K562 (cell line): Measurements from ENCODE around the gene HRC. TPM values are rescaled to one million over a fixed set of nuclear protein-coding genes. Genes with fewer than 3 reads are reported as not detected.
A peak's percentile ranks its signal among the peaks of the same experiment; 100 is the strongest.

Source experiments
- COPS2 ChIP-seq: fragments of 450-650 bp; conservative IDR thresholded peaks from 2 replicates; pipeline ENCODE4 v1.6.1; 2016; ENCODE audit warnings: mild to moderate bottlenecking, moderate library complexity
- E2F3 ChIP-seq: fragments of 250-450 bp; sonication (Bioruptor Pico); IDR thresholded peaks from 2 replicates; pipeline ENCODE4 v1.4.0; 2020; ENCODE audit warnings: mild to moderate bottlenecking
- FUS ChIP-seq: fragments of 200-400 bp; formaldehyde crosslinking; optimal IDR thresholded peaks from 2 replicates; pipeline ENCODE3; 2017; ENCODE audit warnings: low read depth, low read length
- HNRNPLL ChIP-seq: fragments of 200-400 bp; formaldehyde crosslinking; IDR thresholded peaks from 2 replicates; pipeline ENCODE4 v1.6.1; 2017; ENCODE audit warnings: low read length, low read depth, mild to moderate bottlenecking; ENCODE audit not compliant: poor library complexity, severe bottlenecking
- NCOA1 ChIP-seq: fragments of 450-650 bp; IDR thresholded peaks from 2 replicates; pipeline ENCODE4 v1.6.1; 2016; ENCODE audit warnings: low read depth
- TEAD1 ChIP-seq, 2 experiments: fragments of 450-650 bp in 1 of 2; sonication (generic) in 1 of 2; formaldehyde crosslinking; IDR thresholded peaks; 2 replicates each; pipeline versions ENCODE4 v1.4.0 to v1.8.0; 2020 to 2022; ENCODE audit warnings: mild to moderate bottlenecking in 2 of 2, missing genetic modification reagents in 1 of 2
- TEAD4 ChIP-seq, 2 experiments: sonication (generic) in 1 of 2; formaldehyde crosslinking in 1 of 2; IDR thresholded peaks; 2 replicates each; pipeline versions ENCODE4 v1.6.1 to v1.8.0; 2012 to 2022; ENCODE audit warnings: borderline replicate concordance in 1 of 2, inconsistent platforms in 1 of 2, low read length in 1 of 2, mild to moderate bottlenecking in 1 of 2, missing genetic modification reagents in 1 of 2
- TOE1 ChIP-seq, 2 experiments: fragments of 450-650 bp in 1 of 2; sonication (generic) in 1 of 2; formaldehyde crosslinking in 1 of 2; IDR thresholded peaks; 2 replicates each; pipeline versions ENCODE4 v1.7.1 to v1.8.0; 2016 to 2022; ENCODE audit warnings: borderline replicate concordance in 2 of 2, mild to moderate bottlenecking in 2 of 2, antibody characterized with exemption in 1 of 2, inconsistent platforms in 1 of 2, low read depth in 1 of 2, missing genetic modification reagents in 1 of 2, moderate library complexity in 1 of 2
- YY1 ChIP-seq, 3 experiments: IDR thresholded peaks; 2 replicates each; pipeline ENCODE4 v1.6.1; 2011; ENCODE audit warnings: low read length in 2 of 3, mild to moderate bottlenecking in 2 of 3, moderate library complexity in 2 of 3, borderline replicate concordance in 1 of 3, control low read depth in 1 of 3, low read depth in 1 of 3; ENCODE audit not compliant: insufficient read depth in 3 of 3, insufficient replicate concordance in 2 of 3, control insufficient read depth in 1 of 3, insufficient read length in 1 of 3; ENCODE audit errors: extremely low read depth in 1 of 3
- ZKSCAN8 ChIP-seq: fragments of 200-800 bp; sonication (Bioruptor generic); IDR thresholded peaks from 2 replicates; pipeline ENCODE4 v1.6.1; 2016; ENCODE audit warnings: missing genetic modification characterization, missing compliant biosample characterization
- ZNF239 ChIP-seq: fragments of 250-450 bp; sonication (Bioruptor Pico); IDR thresholded peaks from 2 replicates; pipeline ENCODE4 v1.4.0; 2020; ENCODE audit warnings: mild to moderate bottlenecking
- ZNF263 ChIP-seq: sonication (generic); formaldehyde crosslinking; IDR thresholded peaks from 2 replicates; pipeline ENCODE4 v1.8.0; 2022; ENCODE audit warnings: mild to moderate bottlenecking, missing genetic modification reagents, borderline replicate concordance
- ZNF3 ChIP-seq: fragments of 250-450 bp; sonication (Bioruptor Pico); IDR thresholded peaks from 2 replicates; pipeline ENCODE4 v1.5.0; 2021; ENCODE audit warnings: mild to moderate bottlenecking, moderate library complexity
- ZNF57 ChIP-seq: fragments of 450-650 bp; formaldehyde crosslinking; IDR thresholded peaks from 2 replicates; pipeline ENCODE4 v1.4.0; 2020; ENCODE audit warnings: mild to moderate bottlenecking, moderate library complexity
- ZNF699 ChIP-seq: fragments of 250-450 bp; sonication (Bioruptor Pico); IDR thresholded peaks from 2 replicates; pipeline ENCODE4 v1.8.0; 2021; ENCODE audit warnings: mild to moderate bottlenecking, moderate library complexity; ENCODE audit not compliant: insufficient replicate concordance
- polyA plus RNA-seq, 8 experiments: library from polyadenylated mRNA; depleted of rRNA in 4 of 8; stranded (reverse) in 5 of 8; unstranded in 3 of 8; fragments of >200 nt; fragmentation: Nextera tagmentation in 2 of 8; fragmentation: Illumina TruSeq in 1 of 8; extraction: Ambion mirVana in 2 of 8; extraction: Trizol in 1 of 8; gene quantifications; 2 replicates each; pipeline versions ENCODE4 v1.2.1 to v1.2.3, GENCODE V29; 2011 to 2014; ENCODE audit warnings: inconsistent platforms in 1 of 8, missing spikeins in 1 of 8
- total RNA-seq, 7 experiments: library from RNA; depleted of rRNA in 6 of 7; stranded (reverse); fragments of >200 nt in 6 of 7; fragmentation: Illumina TruSeq in 2 of 7; extraction: Trizol in 2 of 7; gene quantifications; 2 replicates each; pipeline versions ENCODE4 v1.2.1 to v1.2.3, GENCODE V29; 2011 to 2021; ENCODE audit warnings: low replicate concordance in 1 of 7
- TF ChIP-seq, protein P1 (sequence below): fragments of 450-650 bp; IDR thresholded peaks from 2 replicates; pipeline ENCODE4 v1.6.1; 2016; ENCODE audit warnings: missing biosample characterization, missing genetic modification characterization
- TF ChIP-seq, protein P2 (sequence below): fragments of 450-650 bp; formaldehyde crosslinking; IDR thresholded peaks from 2 replicates; pipeline ENCODE4 v1.4.0; 2020; ENCODE audit warnings: mild to moderate bottlenecking, mixed read lengths
- TF ChIP-seq, protein P3 (sequence below): fragments of 450-650 bp; IDR thresholded peaks from 2 replicates; pipeline ENCODE4 v1.6.1; 2016
- TF ChIP-seq, protein P4 (sequence below): sonication (generic); formaldehyde crosslinking; IDR thresholded peaks from 2 replicates; pipeline ENCODE4 v1.8.0; 2022; ENCODE audit warnings: missing genetic modification reagents, mild to moderate bottlenecking, borderline replicate concordance

HRC gene
- total and polyA plus RNA-seq, 9 of the 15 experiments (the other 6 are each of a cell fraction or from before 2014, with no cell fraction given) = 0.66 to 18.7 (median 13.1) TPM

DNA sequence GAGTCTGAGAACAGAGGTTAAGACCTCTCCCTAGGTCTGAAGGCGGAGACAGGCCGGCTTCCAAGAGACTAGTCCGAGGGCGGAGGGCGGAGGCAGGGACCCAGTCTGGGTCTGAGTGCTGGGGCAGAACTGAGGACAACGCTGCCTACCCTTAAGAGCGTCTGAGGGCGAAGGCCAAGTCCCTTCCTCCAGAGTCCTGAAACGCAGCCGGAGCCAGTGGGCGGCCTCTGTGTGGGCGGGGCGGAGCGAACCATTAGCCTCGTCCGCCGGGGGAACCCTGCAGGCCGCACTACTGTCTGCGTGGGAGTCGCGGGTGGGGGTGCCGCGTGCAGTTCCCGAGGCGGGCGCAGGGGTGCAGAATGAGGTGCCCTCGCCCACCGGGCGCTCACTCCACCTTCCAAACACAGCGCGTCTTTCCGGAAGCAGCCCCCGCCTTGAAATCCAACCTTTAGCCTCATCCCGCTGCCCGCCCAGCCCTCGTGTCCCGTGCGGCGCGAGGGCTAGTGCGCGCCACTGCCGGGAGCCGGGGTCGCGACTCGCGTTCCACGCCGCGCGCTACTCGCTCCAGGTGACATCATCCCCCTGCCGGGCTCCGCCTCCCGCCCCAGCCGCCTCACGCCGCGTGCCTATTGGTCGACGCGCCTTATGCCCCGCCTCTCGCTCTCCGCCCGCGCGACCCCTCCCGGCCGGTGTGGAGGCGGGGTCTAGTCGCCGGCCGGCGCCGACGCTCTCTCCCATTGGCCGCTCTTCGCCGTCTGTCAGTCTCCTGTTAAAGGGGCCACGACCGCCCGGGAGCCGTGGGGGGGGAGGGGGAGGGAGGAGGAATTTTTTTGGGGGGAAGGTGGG, 36.4 kb downstream of the HRC start, which contains the start of gene C19orf73 (continued):
- TF ChIP-seq, protein P1, sequence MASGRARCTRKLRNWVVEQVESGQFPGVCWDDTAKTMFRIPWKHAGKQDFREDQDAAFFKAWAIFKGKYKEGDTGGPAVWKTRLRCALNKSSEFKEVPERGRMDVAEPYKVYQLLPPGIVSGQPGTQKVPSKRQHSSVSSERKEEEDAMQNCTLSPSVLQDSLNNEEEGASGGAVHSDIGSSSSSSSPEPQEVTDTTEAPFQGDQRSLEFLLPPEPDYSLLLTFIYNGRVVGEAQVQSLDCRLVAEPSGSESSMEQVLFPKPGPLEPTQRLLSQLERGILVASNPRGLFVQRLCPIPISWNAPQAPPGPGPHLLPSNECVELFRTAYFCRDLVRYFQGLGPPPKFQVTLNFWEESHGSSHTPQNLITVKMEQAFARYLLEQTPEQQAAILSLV (tag) = 0 out of 2 replicates have a peak, but pooled peaks have one; percentile 15
- TF ChIP-seq, protein P2, sequence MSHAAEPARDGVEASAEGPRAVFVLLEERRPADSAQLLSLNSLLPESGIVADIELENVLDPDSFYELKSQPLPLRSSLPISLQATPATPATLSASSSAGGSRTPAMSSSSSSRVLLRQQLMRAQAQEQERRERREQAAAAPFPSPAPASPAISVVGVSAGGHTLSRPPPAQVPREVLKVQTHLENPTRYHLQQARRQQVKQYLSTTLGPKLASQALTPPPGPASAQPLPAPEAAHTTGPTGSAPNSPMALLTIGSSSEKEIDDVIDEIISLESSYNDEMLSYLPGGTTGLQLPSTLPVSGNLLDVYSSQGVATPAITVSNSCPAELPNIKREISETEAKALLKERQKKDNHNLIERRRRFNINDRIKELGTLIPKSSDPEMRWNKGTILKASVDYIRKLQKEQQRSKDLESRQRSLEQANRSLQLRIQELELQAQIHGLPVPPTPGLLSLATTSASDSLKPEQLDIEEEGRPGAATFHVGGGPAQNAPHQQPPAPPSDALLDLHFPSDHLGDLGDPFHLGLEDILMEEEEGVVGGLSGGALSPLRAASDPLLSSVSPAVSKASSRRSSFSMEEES = no peak
- TF ChIP-seq, protein P3, sequence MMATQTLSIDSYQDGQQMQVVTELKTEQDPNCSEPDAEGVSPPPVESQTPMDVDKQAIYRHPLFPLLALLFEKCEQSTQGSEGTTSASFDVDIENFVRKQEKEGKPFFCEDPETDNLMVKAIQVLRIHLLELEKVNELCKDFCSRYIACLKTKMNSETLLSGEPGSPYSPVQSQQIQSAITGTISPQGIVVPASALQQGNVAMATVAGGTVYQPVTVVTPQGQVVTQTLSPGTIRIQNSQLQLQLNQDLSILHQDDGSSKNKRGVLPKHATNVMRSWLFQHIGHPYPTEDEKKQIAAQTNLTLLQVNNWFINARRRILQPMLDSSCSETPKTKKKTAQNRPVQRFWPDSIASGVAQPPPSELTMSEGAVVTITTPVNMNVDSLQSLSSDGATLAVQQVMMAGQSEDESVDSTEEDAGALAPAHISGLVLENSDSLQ = peak; percentile 98
- TF ChIP-seq ZNF3 (CRISPR knock-in tag) (0 out of 2 replicates have a peak, but pooled peaks have one; percentile 56), YY1 (IDR thresholded peaks at IDR 0.05; ENCODE audit: borderline replicate concordance in 1 of 3, control insufficient read depth in 1 of 3, extremely low read depth in 1 of 3, insufficient read depth in 3 of 3, insufficient read length in 1 of 3, insufficient replicate concordance in 2 of 3, low read depth in 1 of 3, low read length in 2 of 3) (no peak), ZNF699 (no peak), E2F3 (CRISPR knock-in tag) (peak; percentile 80), HNRNPLL (no peak), TOE1 (IDR thresholded peaks at IDR 0.05; ENCODE audit: borderline replicate concordance) (peak; percentile 96), TOE1 (CRISPR knock-in tag; IDR thresholded peaks at IDR 0.05; ENCODE audit: borderline replicate concordance, low read depth) (peak; percentile 94; the same call in 1 of the 2 replicates), COPS2 (no peak), ZNF57 (CRISPR knock-in tag) (no peak), TEAD1 (CRISPR knock-in tag; IDR thresholded peaks at IDR 0.05) (peak; percentile 42 to 78; a peak in 2 of 4 replicates), NCOA1 (no peak), ZKSCAN8 (CRISPR knock-in tag) (no peak), ZNF239 (CRISPR knock-in tag) (no peak), FUS (no peak), ZNF263 (peak; percentile 72; the same call in 1 of the 2 replicates), TEAD4 (IDR thresholded peaks at IDR 0.05; ENCODE audit: low read length) (0 out of 2 replicates have a peak, but pooled peaks have one; percentile 5), TEAD4 (CRISPR knock-in tag; IDR thresholded peaks at IDR 0.05; ENCODE audit: borderline replicate concordance) (no peak)
- TF ChIP-seq, protein P4, sequence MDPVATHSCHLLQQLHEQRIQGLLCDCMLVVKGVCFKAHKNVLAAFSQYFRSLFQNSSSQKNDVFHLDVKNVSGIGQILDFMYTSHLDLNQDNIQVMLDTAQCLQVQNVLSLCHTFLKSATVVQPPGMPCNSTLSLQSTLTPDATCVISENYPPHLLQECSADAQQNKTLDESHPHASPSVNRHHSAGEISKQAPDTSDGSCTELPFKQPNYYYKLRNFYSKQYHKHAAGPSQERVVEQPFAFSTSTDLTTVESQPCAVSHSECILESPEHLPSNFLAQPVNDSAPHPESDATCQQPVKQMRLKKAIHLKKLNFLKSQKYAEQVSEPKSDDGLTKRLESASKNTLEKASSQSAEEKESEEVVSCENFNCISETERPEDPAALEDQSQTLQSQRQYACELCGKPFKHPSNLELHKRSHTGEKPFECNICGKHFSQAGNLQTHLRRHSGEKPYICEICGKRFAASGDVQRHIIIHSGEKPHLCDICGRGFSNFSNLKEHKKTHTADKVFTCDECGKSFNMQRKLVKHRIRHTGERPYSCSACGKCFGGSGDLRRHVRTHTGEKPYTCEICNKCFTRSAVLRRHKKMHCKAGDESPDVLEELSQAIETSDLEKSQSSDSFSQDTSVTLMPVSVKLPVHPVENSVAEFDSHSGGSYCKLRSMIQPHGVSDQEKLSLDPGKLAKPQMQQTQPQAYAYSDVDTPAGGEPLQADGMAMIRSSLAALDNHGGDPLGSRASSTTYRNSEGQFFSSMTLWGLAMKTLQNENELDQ (CRISPR knock-in tag) = no peak
